ENCODE measurements around the gene HNRNPA1L2. TPM values are rescaled to one million over a fixed set of nuclear protein-coding genes. Genes with fewer than 3 reads are reported as not detected.
"Not testable (repeated sequence)": the region's sequence is repeated elsewhere in the genome, so short reads cannot be mapped to it uniquely, and the experiment has no call there.

HNRNPA1L2 gene
- 2.3 TPM for total RNA-seq (2013)
- polyA plus RNA-seq = 1 to 10 TPM in 2 of 3 donors, under 1 TPM in 1; 0.79 to 6.8 (median 1.5) TPM
- polyA minus RNA-seq = 0.40 TPM in 1 of 2 replicates, not detected in the other
- 0 reads per million in 11 experiments for total RNA-seq

DNA sequence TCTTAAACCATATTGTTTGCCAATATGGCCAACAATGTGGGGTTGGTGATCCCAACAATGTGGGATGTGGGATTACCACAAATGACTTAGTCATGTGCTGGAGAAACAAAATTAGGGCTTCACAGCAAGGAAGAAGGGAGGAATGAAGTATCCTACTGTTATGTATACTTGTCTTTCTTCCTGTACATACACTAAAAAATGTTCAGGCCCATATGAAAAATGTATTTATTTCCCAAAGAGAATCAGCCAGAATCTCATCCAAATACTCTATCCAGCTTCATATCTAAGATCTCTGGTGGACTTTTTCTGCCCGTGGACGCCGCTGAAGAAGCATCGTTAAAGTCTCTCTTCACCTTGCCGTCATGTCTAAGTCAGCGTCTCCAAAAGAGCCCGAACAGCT, at the start of gene HNRNPA1L2:
Gene HNRNPA1L2 (plus strand): TSS at position 301 of the 400 bp plus-strand sequence. CDS start 62 bp downstream, at position 363.
- H3K4me1 ChIP-seq (ENCODE audit: control insufficient read depth in 1 of 2, insufficient read depth in 2 of 2, low read length in 2 of 2) = no peaks in the 10 kb centered on the region
- H3K4me3 Mint-ChIP-seq = no peak within 1 kb of the TSS
- no peaks in the 10 kb centered on the region for H3K27me3 ChIP-seq (ENCODE audit: control insufficient read depth in 2 of 2, insufficient read depth in 2 of 2, low read length in 2 of 2)
- H3K27me3 Mint-ChIP-seq (ENCODE audit: low read depth in 3 of 3) = no peaks in the 10 kb centered on the region
- no peak within 1 kb of the TSS for H3K9ac ChIP-seq (ENCODE audit: insufficient read depth, low read length, poor library complexity, severe bottlenecking)
- peaks cover 35 to 46% of the 10 kb centered on the region in 2 donors for H3K36me3 Mint-ChIP-seq
- no peaks in the 10 kb centered on the region for H3K9me3 ChIP-seq (replicated peaks in 1 of 2; ENCODE audit: control insufficient read depth in 1 of 2, insufficient read depth in 1 of 2, low read length in 2 of 2)
- peak within 1 kb of the TSS in 1 of 7 donors; percentile 21 for H3K27ac Mint-ChIP-seq
- H3K9me3 Mint-ChIP-seq = no peaks in the 10 kb centered on the region
- no peaks in the 10 kb centered on the region for H4K20me1 ChIP-seq (ENCODE audit: insufficient read depth, low read length)
- H2AFZ ChIP-seq (ENCODE audit: insufficient read depth, low read depth, low read length, poor library complexity, severe bottlenecking) = no peak within 1 kb of the TSS
- DNase-seq = no peak
- peaks cover 10 to 43% of the 10 kb centered on the region in 2 donors for H3K36me3 ChIP-seq (replicated peaks in 1 of 2; ENCODE audit: control insufficient read depth in 1 of 2, insufficient read depth in 2 of 2, low read length in 2 of 2)
- TF ChIP-seq, protein P1, sequence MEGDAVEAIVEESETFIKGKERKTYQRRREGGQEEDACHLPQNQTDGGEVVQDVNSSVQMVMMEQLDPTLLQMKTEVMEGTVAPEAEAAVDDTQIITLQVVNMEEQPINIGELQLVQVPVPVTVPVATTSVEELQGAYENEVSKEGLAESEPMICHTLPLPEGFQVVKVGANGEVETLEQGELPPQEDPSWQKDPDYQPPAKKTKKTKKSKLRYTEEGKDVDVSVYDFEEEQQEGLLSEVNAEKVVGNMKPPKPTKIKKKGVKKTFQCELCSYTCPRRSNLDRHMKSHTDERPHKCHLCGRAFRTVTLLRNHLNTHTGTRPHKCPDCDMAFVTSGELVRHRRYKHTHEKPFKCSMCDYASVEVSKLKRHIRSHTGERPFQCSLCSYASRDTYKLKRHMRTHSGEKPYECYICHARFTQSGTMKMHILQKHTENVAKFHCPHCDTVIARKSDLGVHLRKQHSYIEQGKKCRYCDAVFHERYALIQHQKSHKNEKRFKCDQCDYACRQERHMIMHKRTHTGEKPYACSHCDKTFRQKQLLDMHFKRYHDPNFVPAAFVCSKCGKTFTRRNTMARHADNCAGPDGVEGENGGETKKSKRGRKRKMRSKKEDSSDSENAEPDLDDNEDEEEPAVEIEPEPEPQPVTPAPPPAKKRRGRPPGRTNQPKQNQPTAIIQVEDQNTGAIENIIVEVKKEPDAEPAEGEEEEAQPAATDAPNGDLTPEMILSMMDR (IDR thresholded peaks at IDR 0.05) = no peak
- no peaks in the 10 kb centered on the region for H3K79me2 ChIP-seq (ENCODE audit: insufficient read depth, low read length)
- intact Hi-C loops (cut with micrococcal nuclease) = no loop called here
- H3K4me3 ChIP-seq (replicated peaks in 1 of 3; ENCODE audit: low read depth in 2 of 3, low read length in 3 of 3) = no peak within 1 kb of the TSS
- no peak within 1 kb of the TSS for H3K27ac ChIP-seq (ENCODE audit: low read depth in 1 of 2, low read length in 2 of 2)
- peaks cover 4% of the 10 kb centered on the region for H3K4me1 Mint-ChIP-seq
- no peak within 1 kb of the TSS for H3K4me2 ChIP-seq (replicated peaks; ENCODE audit: extremely low read depth, low read length, poor library complexity, severe bottlenecking)
- 97% methylated on average over 5 of the region's 7 CpGs for WGBS (ENCODE audit: insufficient coverage)

DNA sequence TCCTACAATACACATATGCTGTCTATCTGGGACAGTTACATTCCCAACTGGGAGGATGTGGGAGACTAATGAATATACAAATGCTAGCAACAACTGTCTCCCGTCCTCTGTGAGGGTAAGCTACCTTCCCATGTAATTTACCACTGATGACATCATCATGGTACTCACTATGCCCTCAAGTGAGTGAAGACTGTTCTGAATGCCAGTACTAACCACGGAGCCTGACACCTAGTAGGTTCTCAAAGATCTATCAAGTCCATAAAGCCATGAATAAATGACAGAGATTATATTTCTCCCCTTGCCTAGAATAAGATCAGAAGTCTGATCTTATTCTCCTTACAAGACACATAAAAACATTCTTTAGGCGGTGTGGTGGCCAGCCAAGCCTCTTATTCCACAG, 49.1 kb upstream of the HNRNPA1L2 start:
- WGBS (ENCODE audit: insufficient coverage) = no CpG with 5 or more reads among the region's 3 CpGs
- H3K4me2 ChIP-seq (replicated peaks; ENCODE audit: extremely low read depth, low read length, poor library complexity, severe bottlenecking); H4K20me1 ChIP-seq (ENCODE audit: insufficient read depth, low read length); H2AFZ ChIP-seq (ENCODE audit: insufficient read depth, low read depth, low read length, poor library complexity, severe bottlenecking); H3K27ac ChIP-seq (ENCODE audit: low read depth in 1 of 2, low read length in 2 of 2); H3K79me2 ChIP-seq (ENCODE audit: insufficient read depth, low read length); H3K9me3 Mint-ChIP-seq; H3K4me1 Mint-ChIP-seq; H3K9ac ChIP-seq (ENCODE audit: insufficient read depth, low read length, poor library complexity, severe bottlenecking); H3K36me3 Mint-ChIP-seq; H3K27me3 Mint-ChIP-seq (ENCODE audit: low read depth in 3 of 3); H3K27me3 ChIP-seq (ENCODE audit: control insufficient read depth in 2 of 2, insufficient read depth in 2 of 2, low read length in 2 of 2); H3K4me3 ChIP-seq (replicated peaks in 1 of 3; ENCODE audit: low read depth in 2 of 3, low read length in 3 of 3); H3K36me3 ChIP-seq (replicated peaks in 1 of 2; ENCODE audit: control insufficient read depth in 1 of 2, insufficient read depth in 2 of 2, low read length in 2 of 2); H3K4me3 Mint-ChIP-seq; H3K4me1 ChIP-seq (ENCODE audit: control insufficient read depth in 1 of 2, insufficient read depth in 2 of 2, low read length in 2 of 2); intact Hi-C loops (cut with micrococcal nuclease); H3K27ac Mint-ChIP-seq; H3K9me3 ChIP-seq (replicated peaks in 1 of 2; ENCODE audit: control insufficient read depth in 1 of 2, insufficient read depth in 1 of 2, low read length in 2 of 2); DNase-seq: not testable (repeated sequence)

DNA sequence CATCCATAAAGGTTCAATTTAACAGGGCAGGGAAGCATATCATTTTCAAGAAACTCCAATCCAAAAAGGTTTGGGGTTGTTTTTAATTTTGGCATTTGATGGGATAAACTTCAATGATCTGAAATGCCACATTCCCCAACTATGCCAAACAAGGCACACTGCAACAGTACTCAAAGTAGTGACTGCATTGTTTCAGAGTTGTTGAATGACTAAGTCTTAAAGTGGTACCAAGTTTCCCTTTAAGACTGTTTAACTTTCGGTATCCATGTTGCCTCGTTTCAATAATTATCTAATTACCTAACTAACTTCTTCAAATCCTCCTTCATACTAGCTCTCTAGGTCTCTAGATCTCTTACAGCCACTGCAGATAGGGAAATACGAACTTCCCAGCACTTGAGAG, 48.4 kb upstream of the HNRNPA1L2 start:
- H2AFZ ChIP-seq (ENCODE audit: insufficient read depth, low read depth, low read length, poor library complexity, severe bottlenecking); H3K4me3 ChIP-seq (replicated peaks in 1 of 3; ENCODE audit: low read depth in 2 of 3, low read length in 3 of 3); H3K9ac ChIP-seq (ENCODE audit: insufficient read depth, low read length, poor library complexity, severe bottlenecking); H3K4me2 ChIP-seq (replicated peaks; ENCODE audit: extremely low read depth, low read length, poor library complexity, severe bottlenecking); H3K27me3 Mint-ChIP-seq (ENCODE audit: low read depth in 3 of 3); H3K27me3 ChIP-seq (ENCODE audit: control insufficient read depth in 2 of 2, insufficient read depth in 2 of 2, low read length in 2 of 2); H3K36me3 ChIP-seq (replicated peaks in 1 of 2; ENCODE audit: control insufficient read depth in 1 of 2, insufficient read depth in 2 of 2, low read length in 2 of 2); H4K20me1 ChIP-seq (ENCODE audit: insufficient read depth, low read length); H3K27ac Mint-ChIP-seq; H3K9me3 Mint-ChIP-seq; H3K27ac ChIP-seq (ENCODE audit: low read depth in 1 of 2, low read length in 2 of 2); H3K4me3 Mint-ChIP-seq; H3K79me2 ChIP-seq (ENCODE audit: insufficient read depth, low read length); H3K4me1 ChIP-seq (ENCODE audit: control insufficient read depth in 1 of 2, insufficient read depth in 2 of 2, low read length in 2 of 2); H3K4me1 Mint-ChIP-seq; intact Hi-C loops (cut with micrococcal nuclease); H3K9me3 ChIP-seq (replicated peaks in 1 of 2; ENCODE audit: control insufficient read depth in 1 of 2, insufficient read depth in 1 of 2, low read length in 2 of 2); DNase-seq; H3K36me3 Mint-ChIP-seq: not testable (repeated sequence)
- WGBS (ENCODE audit: insufficient coverage) = no CpG with 5 or more reads among the region's 3 CpGs

DNA sequence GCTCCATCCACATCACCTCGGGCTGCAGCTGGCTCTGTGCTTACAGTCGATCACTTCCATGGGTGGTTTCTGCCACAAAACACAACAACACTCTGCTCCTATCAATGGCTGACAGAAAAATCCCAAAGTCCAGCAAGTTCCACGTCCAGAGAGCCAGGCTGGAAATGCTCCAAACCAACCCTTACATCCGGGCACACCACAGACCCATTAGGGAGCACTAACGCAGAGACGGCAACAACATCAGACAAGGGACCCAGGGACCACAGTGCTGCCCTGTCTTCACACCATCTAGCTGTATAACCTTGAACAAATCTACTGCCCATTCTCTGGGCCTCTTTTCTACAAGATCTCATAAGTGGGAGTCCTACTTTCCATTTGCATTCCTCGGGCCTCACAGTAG, 47.9 kb upstream of the HNRNPA1L2 start:
- H2AFZ ChIP-seq (ENCODE audit: insufficient read depth, low read depth, low read length, poor library complexity, severe bottlenecking); H3K36me3 ChIP-seq (replicated peaks in 1 of 2; ENCODE audit: control insufficient read depth in 1 of 2, insufficient read depth in 2 of 2, low read length in 2 of 2); H3K9me3 ChIP-seq (replicated peaks in 1 of 2; ENCODE audit: control insufficient read depth in 1 of 2, insufficient read depth in 1 of 2, low read length in 2 of 2); H3K27ac ChIP-seq (ENCODE audit: low read depth in 1 of 2, low read length in 2 of 2); H3K4me1 Mint-ChIP-seq; H3K9me3 Mint-ChIP-seq; H3K9ac ChIP-seq (ENCODE audit: insufficient read depth, low read length, poor library complexity, severe bottlenecking); H3K4me1 ChIP-seq (ENCODE audit: control insufficient read depth in 1 of 2, insufficient read depth in 2 of 2, low read length in 2 of 2); intact Hi-C loops (cut with micrococcal nuclease); H3K79me2 ChIP-seq (ENCODE audit: insufficient read depth, low read length); H3K27me3 ChIP-seq (ENCODE audit: control insufficient read depth in 2 of 2, insufficient read depth in 2 of 2, low read length in 2 of 2); H3K4me3 ChIP-seq (replicated peaks in 1 of 3; ENCODE audit: low read depth in 2 of 3, low read length in 3 of 3); H4K20me1 ChIP-seq (ENCODE audit: insufficient read depth, low read length); H3K4me3 Mint-ChIP-seq; H3K4me2 ChIP-seq (replicated peaks; ENCODE audit: extremely low read depth, low read length, poor library complexity, severe bottlenecking); H3K27ac Mint-ChIP-seq; H3K36me3 Mint-ChIP-seq; DNase-seq: not testable (repeated sequence)
- H3K27me3 Mint-ChIP-seq (ENCODE audit: low read depth in 3 of 3) = peaks cover 8 to 13% (median 10%) of the 10 kb centered on the region in 3 donors
- WGBS (ENCODE audit: insufficient coverage) = 95% methylated on average over 5 of the region's 7 CpGs
